GM21381 (cell line): ENCODE measurements around the gene ALX3.
"Not testable (repeated sequence)": the region's sequence is repeated elsewhere in the genome, so short reads cannot be mapped to it uniquely, and the experiment has no call there.

Experiments used
- ATAC-seq: cut with Tn5 transposase; IDR thresholded peaks from one replicate; pipeline ENCODE4 v1.9.1; 2021; ENCODE audit warnings: mild to moderate bottlenecking, moderate library complexity; ENCODE audit not compliant: unreplicated experiment

ALX3 gene

GRCh38 chr1:110089561-110090275 is 19.2 kb upstream of the ALX3 start:
- ATAC-seq, result no peak

DNA sequence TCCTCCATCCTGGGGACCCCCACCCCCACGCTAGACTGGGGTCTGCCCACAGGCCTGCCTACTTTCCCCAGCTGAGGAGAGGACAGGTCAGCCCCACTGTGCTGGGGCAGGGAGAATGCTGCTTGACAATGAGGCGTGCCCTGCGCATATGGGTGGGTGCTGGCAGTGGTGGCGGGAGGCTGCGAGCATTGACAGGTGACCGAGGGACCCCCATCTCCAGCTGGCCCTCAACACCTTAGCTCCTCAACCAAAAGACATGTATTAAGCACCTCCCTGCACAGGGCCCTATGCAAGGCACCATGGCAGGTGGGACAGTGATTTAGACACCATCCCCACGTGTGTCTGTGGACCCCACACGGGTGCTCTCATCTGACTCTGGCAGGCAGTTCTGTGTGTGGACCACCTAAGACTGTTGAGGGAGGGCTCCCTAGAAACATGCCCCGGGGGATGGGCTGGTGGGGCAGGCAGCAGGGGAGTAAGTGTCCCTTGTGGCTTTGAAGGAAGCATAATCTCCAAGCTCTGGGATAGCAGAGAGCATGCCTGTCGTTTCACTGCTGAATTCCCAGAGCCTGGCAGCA is 18.4 kb upstream of the ALX3 start:
- ATAC-seq, result no peak

DNA sequence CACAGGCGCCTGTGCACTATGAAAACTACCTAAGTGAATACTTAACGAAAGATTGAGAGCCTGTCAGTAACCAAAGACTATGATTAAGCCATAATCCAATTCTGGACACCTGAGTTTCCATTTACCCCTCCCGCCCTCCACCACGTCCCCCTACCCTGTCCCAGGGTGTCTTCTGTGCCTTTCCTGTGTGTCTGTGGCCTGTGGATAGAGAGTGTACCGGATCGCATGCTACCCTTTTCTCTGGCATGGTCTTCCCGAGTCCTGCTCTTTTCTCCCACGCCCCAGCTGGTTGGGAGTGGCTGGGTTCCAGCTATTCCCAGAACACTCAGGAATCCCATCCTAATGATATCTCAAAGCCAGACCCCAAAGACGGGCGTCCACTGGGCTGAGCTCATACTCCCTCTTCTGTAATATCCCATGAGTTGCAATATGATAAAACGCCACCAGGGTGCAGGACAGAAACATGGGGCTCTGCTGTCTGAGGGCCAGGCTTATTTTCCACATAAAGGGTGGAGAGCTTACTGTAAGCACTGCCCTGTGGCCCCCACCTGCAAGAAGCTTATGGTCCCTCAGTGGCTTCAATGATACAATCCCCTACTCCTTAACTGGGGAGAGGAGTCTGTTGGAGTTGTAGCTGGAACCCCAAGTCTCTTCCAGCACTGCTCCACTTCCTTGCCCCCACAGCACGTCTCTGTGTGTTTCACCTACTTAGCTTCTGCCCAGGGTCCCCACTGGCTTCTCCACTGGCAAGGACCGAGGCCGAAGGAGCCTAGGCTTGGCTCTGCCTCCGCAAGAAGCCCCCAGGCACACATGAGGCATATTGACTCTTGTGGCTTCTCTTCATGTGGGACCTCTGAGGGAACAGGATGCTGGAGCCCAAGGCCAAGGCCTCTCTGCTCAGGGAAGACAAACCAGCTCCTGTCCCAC is 17.6 kb upstream of the ALX3 start:
- no peak for ATAC-seq

DNA sequence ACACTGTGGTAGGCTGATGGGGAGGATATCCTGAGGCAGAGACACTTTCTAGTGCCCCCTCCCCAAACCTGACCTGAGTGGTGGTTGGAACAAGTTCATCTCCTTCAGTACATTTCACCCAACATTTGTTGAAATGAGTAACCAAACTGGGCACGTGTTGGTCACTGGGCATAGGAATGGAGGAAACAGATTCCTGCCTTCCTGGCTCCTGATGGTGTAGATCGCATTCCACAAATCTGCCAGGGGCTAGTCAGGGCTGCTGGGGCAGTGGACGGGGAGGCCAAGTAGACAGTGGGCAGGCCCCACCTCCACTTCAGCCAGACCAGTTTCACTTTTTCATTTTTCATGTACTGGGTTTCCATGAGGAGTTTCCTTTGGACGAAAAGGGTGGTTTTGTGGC is 16.5 kb upstream of the ALX3 start:
- ATAC-seq, result no peak

DNA sequence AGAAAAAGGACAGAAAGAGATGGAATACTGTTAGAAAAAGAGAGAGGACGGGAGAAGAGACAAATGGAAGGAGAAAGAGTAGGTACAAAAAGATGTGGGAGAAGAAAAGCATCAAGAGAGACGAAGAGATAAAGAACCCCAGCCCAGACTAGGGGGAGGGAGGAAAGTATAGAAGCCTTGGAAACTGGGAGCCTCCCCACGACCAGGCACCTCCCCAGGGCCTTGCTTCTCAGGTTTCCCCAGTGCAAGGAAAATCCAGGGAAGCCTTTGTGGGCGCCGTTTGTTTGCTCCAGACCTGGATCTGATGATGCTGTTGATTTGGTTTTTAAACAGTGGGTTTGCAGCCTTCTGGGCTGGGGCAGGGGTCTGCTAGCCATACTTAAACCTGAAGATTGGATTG is 15.2 kb upstream of the ALX3 start:
- ATAC-seq, result no peak

- peak; percentile 58 for ATAC-seq
Measured at GRCh38 chr1:110084227-110085078, 14.0 kb upstream of the ALX3 start.

GRCh38 chr1:110083866-110084226 is 13.4 kb upstream of the ALX3 start:
- ATAC-seq, result no peak

DNA sequence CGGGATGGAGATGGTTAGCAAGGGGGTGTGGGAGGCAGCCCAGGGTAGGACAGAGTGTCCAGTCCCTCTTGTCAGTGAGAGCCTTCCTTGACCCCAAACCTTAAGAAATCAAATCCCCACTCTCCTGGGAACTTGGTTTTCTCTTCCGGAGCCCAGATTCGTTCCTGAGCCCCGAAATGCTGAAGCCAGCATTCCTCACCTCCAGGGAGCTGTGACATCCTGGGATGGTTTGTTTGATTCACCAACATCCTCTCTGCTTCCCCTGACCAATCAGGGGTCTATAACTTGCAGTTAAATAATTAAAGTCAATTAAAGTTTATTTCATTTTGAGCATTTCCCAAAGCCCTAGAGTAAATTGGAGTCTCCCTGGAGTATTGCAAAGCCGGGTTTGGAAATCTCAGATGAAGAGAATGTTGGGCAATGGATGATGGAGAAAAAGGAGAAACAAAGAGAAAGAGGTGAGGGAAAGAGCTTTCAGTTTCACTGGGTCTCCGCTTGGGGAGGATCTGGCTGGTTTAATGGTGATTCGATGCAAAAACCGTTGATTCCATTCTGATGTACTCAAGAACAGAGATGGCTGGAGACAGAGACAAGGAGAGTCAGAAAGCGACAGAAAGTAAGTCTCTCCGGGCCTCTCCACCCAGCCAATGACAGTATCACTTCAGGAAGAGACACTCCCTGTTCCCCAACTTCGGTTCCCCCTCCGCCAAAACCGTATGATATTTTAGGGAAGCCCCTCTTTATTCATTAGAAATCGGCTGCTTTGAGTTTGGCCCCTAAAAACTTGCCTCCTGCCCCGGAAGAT is 12.8 kb upstream of the ALX3 start:
- no peak for ATAC-seq

- ATAC-seq, result no peak
Measured at GRCh38 chr1:110082477-110082876, 12.0 kb upstream of the ALX3 start.

DNA sequence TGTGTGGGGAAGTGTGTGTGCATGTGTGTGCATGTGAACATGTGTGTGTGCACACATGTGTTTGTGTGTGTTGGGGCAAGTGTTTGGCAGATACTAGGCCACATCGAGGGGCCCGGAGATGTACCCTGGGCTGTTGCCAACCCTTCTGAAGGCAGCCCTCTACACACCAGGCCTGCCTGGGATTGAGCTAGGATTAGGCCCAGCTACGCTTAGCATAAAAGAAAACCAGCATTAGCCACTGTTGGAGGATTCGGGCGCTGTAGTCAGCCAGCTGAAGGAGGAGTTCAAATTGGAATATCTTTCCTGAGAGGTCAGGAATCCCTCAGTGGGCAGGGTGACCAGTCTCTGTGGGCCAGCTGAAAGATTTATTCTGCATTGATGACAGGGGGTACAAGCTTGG is 10.6 kb upstream of the ALX3 start:
- no peak for ATAC-seq

DNA sequence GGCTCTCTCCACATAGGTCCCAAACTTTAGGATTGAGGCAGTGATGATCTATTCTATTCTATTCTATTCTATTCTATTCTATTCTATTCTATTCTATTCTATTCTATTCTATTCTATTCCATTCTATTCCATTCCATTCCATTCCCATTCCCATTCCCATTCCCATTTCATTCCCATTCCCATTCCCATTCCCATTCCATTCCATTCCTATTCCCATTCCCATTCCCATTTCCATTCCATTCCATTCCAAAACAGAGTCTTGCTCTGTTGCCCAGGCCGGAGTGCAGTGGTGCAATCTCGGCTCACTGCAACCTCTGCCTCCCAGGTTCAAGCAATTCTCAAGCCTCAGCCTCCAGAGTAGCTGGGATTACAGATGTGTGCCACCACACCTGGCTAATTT is 9.5 kb upstream of the ALX3 start:
- not testable (repeated sequence) for ATAC-seq

DNA sequence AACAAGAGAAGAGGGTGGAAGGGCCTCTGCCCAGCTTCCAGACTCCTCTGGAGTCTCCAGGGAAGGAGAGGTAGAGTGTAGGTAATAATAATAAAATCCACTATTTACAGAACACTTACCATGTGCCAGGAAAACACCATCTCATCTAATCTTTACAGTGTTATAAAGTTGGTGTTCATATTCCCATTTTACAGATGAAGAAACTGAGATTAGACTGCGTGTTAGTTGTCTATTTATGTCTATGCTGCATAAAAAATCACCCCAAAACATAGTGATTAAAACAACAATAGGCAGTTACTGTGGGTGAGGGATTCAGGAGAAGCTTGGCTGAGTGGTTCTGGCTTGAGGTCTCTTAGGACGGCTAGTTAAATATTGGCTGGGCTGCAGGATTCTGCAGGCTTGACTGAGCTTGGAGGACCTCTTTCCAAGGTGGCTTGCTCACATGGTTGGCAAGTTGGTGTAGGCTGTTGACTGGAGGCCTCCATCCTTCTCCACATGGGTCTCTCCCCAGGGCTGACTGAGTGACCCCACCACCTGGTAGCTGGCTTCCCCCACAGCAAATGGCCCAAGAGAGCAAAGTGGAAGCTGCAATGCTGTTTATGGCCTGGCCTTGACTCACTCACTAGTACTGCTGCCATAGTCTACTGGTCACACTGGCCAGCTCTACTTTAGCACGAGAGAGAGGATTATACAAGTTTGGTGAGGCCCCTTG is 6.5 kb upstream of the ALX3 start:
- no peak for ATAC-seq

GRCh38 chr1:110074166-110074565 is 3.7 kb upstream of the ALX3 start:
- ATAC-seq, result no peak

GRCh38 chr1:110070282-110070669 is 196 bp downstream of the ALX3 start:
- no peak for ATAC-seq

GRCh38 chr1:110069404-110070281 is 829 bp downstream of the ALX3 start:
- ATAC-seq, result no peak

DNA sequence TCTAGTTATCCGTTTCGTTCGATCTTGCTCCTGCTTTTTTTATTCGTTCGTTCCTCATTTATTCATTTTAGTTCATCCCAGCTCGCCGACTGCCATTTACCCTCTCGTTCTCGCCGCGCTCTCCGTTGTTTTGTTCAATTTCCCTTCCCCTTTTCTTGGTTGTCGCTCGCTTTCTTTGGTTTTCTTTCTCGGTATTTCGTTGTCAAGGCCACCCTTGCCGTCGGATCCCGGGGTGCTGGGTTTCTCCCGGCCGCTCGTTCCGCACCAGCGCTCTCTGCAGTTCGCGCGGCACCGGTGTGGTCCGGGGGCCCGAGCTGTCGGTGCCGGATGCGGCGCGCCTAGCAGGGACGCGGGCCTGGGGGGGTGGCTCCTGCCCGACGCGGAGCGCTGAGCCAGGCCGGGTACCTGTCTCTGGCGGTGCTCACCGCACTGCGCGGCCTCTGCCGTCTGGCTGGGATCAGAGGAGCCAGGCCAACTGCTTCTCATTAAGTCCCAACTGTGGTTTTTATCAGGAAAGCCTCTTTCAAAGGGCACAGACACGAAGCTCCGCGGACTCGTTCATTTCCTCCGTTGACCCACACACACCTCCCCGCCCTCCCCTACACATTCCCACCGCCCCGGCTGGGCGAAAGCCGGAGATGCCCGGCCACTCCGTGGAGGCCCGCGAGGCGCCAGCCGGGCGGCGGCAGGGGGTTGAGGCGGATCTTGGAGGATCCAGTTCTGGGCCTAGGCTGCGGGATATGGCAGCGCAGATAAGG is 1.6 kb downstream of the ALX3 start:
- no peak for ATAC-seq

GRCh38 chr1:110067893-110068645 is 2.4 kb downstream of the ALX3 start:
- ATAC-seq, result no peak
